Glomerular visceral epithelial cell (primary cell): Measurements from ENCODE around the gene SCYGR8.

ENCODE experiments used
- DNase-seq: peaks from one replicate; pipeline ENCODE4 v3.0.0-alpha.2; 2016; ENCODE audit errors: extremely low spot score

Gene SCYGR8

GRCh38 chr2:227761740-227762476 is 16.2 kb downstream of the SCYGR8 start:
- peak; percentile 66 for DNase-seq

GRCh38 chr2:227765788-227766372 is 20.2 kb downstream of the SCYGR8 start:
- DNase-seq: no peak

- peak; percentile 87 for DNase-seq
Measured at GRCh38 chr2:227766373-227766883, 20.7 kb downstream of the SCYGR8 start.

DNA sequence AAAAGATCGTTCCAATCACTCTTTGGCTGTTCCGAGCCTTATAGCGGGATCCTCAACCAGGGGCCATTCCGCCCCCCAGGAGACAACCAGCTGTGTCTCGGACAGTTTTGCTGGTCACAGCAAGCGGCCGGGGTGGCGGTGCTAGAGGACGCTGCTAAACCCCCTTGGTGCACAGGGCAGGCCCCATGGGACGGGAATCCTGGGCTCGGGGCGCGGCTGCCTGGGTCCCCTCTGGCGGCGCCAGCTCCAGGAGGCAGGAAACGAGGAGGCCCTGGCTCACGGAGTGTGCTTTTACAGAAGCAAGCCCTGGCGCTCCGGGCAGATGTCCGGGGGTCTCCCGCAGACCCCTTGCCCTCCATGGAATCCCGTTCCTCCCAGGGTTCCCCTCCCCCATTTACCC is 22.1 kb downstream of the SCYGR8 start:
- no peak for DNase-seq

GRCh38 chr2:227772197-227772661 is 26.5 kb downstream of the SCYGR8 start:
- no peak for DNase-seq

GRCh38 chr2:227772932-227773331 is 27.2 kb downstream of the SCYGR8 start:
- DNase-seq: no peak

DNA sequence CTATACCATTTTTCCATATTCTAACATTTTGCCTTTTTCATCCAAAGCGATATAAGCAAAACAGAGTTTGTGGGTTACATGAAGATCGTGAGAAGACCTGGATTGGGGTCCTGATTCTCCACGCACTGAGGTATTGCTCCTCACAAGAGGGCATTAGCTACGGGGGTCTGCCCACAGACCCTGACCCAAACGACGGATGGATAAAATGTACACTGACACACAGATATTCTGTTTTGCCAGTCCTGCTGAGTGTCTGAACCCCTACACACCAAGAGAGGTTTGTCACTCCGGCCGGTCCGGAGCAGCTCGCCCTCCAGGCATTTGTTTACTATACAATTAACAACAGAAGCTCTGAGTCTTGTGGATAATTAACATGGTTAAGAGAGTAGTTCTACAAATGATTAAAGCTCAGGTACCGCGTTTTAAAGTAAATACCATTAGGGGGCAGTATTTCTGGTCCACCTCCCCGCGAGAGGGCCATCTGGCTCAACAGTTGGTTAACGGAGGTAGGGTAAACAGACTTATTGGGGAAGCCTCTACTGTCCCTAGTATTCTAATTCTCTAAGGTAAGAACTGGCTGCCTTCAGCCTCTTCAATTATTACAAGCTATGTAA is 28.4 kb downstream of the SCYGR8 start:
- DNase-seq: no peak

DNA sequence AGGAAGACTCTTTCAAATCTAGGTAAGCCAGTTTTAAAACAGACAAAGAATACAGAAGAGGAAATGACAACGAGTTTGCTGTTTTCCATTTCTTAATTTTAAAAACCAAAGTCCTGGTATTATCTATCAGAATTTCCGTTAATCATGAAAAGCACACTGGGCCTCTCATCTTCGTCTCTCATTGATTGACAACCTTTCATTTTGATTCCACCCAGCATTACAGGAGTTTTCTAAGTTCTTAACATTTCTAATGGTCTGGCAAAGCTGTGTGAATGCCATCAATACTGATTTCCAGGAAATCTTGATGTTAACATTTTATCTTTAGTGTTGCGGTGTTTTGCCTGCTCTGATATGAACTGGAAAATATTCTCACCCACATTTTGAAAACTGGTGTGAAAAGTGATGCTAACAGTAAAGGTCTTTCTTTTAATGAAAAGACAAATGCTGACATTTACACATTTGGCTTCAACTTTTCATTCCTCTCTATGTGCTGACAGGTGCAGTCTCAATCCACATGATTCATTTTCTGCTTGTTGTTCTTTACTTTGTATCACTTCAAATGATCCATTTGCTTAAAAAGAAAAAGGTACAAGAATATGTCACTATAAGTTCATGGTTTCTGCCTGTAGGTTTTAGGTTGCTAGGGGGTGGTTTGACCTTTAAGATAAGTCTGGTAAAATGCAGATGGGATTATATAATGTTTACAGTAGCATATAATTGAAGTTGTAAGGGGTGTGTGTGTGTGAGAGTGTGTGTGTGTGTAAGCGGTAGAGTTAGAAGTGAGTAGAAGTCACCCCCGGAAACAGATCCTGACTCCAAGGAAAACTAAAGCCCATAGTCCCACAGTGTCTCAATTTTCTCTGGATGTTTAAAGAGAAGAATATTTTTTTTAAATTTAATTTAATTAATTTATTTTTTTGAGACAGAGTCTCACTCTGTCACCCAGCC is 29.5 kb downstream of the SCYGR8 start:
- no peak for DNase-seq

DNA sequence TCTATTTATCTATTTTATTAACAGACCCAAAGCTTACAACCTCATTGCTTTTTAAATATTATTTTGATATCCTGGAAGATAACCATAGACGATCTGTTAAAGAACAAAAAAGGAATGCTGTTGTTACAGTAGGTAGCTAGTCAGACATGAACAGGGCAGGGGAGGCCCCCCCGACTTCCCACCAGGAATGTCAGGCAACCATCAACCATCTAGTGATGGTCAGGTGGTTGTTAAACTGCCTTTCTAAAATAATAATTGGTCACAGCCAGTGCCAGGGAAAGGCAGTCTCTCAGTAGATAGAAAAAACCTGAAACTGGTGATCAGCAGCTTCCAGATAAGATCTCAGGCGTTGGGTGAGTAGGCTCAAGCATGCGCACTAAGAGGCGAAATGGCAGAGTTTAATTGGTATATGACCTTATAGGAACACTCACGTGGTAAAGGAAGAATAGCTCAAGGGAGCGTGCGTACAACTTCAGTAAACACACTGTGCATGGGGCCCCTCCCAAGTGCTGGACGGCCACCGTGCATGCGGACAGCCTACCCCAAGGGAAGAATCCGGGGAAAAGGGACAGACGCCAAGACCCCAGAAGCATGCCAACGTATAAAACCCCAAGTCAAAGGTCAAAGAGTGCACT is 35.4 kb downstream of the SCYGR8 start:
- no peak for DNase-seq

- DNase-seq: no peak
Measured at GRCh38 chr2:227781841-227782240, 36.1 kb downstream of the SCYGR8 start.

- DNase-seq: no peak
Measured at GRCh38 chr2:227782804-227783203, 37.1 kb downstream of the SCYGR8 start.

DNA sequence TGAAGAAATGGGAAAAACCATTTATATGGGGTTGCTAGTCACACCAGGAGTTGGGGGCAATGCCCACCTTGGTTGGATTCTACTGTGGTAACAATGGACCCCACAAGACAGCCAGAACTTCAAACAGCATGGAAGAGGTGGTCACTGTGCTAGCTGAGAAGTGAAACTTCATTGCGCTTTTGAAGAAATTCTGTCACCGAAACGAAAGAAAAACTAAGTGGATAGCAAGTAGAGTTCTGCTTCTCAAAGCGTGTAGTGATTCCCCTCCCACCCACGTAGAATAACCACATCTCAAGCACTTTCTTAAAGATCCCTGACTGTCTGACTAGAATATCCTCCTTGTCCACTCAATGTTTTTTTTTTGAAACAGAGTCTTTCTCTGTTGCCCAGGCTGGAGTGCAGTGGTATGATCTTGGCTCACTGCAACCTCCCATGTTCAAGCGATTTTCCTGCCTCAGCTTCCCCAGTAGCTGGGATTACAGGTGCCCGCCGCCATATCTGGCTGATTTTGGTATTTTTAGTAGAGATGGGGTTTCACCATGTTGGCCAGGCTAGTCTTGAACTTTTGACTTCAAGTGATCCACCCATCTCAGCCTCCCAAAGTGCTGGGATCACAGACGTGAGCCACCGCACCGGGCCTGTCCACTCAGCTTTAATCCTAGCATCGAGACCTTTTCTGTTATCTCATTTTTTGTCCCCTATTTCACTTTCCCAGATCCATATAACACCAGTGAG is 37.9 kb downstream of the SCYGR8 start:
- no peak for DNase-seq

- DNase-seq: no peak
Measured at GRCh38 chr2:227785293-227785692, 39.6 kb downstream of the SCYGR8 start.

DNA sequence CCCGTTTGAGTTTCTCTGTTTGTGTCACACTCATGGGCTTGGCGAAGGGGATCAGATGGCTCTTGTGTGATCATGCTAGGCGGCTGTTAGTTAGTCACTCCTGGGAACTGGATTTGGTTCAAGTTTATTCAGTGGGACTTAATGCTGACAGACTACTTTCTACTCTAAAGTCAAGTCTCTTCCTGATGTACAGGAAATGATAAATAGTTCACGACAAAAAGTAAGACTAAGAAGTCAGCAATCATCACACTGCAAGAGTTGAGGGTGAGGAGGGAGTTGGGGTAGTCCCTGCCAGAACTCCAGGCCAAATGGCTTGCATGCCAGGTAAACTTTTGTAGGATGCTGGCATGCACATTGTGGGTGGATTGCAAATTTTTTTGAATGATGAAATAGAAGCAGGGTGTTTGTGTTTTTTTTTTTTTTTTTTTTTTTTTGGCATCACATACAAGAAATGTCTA is 42.9 kb downstream of the SCYGR8 start:
- no peak for DNase-seq

DNA sequence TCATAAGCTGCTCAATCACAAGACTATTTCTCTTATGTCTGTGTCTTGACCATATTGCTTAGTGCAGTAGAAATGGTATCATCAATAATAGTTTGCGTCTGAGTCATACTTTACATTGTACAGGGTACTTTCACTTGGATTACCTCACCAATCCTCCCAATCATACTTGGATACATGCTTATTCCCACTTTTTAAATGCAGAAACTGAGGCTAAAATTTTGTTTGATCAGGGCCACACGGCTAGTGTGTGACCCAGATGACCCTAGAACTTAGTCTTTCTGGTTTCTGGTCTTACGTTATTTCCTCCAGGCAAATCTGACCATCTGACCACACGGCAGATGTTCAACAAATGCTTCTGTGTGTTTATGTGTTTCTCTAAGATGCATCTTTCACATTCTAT is 44.1 kb downstream of the SCYGR8 start:
- DNase-seq: no peak

DNA sequence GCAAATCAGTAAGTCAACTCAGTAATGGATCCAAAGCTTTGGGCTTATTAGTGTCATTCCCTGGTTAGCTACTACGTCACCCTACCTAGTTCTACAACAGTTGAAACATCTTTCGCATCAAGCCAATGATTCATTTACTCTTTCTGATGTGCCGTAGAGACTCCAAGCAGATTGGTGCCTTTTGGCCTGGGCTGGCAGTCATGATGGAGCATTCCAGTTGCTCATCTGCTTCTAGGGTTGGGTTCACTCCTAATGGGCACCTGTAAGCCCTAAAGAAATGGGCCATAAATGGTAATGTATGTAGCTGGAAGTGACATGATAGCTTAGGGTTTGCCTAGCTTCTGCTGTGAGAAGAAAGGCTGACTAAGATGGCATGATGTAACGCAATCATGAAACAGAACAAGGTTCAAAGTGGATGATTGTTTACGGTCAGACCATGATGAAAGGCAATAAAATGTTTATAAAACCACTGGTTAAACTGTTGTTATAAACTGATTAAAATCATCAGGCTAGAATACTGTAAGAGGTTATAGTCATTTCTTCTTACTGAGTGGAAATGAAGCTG is 47.5 kb downstream of the SCYGR8 start:
- no peak for DNase-seq
